A549 (cell line): ENCODE data around the gene C2orf49. TPM values are rescaled to one million over a fixed set of nuclear protein-coding genes. Genes with fewer than 3 reads are reported as not detected.

Experiments used
- ATAC-seq, 2 experiments: fragments of 200-7000 bp in 1 of 2; fragments of >200 bp in 1 of 2; cut with Nextera tagmentation in 1 of 2; cut with Tn5 transposase in 1 of 2; 3 replicates each; pipeline versions ENCODE4 v1.8.0 to v1.9.1; 2018 to 2020; ENCODE audit warnings: mild to moderate bottlenecking in 1 of 2, moderate library complexity in 1 of 2
- CTCF ChIA-PET: fragments of 300-600 bp; sonication (Branson Sonifier 250); formaldehyde crosslinking; extraction: SDS; loops from one replicate; lab custom pipeline; 2021; ENCODE audit warnings: antibody characterized with exemption, inconsistent platforms; lab: Yijun Ruan, JAX
- POLR2A ChIA-PET: fragments of 350-600 bp; formaldehyde crosslinking; extraction: SDS; loops from one replicate; lab custom pipeline; 2021; ENCODE audit warnings: antibody characterized with exemption, inconsistent platforms; lab: Yijun Ruan, JAX
- DNase-seq, 2 experiments: peaks; one replicate each; pipeline versions ENCODE4 v3.0.0 to v3.0.0-alpha.2; 2011 to 2016; ENCODE audit warnings: low read depth in 1 of 2, low spot score in 1 of 2
- FAIRE-seq: peaks from 2 replicates; lab custom pipeline; 2011; peaks lifted over from hg19 to GRCh38; lab: Jason Lieb, UNC
- H3K27ac ChIP-seq, 2 experiments: fragments of >200 bp; sonication (Bioruptor Twin); formaldehyde crosslinking; 3 replicates each; pipeline ENCODE4 v1.5.1; 2016 to 2017
- H3K4me1 ChIP-seq: fragments of >200 bp; sonication (Bioruptor Twin); formaldehyde crosslinking; 3 replicates; pipeline ENCODE4 v1.6.1; 2016
- H3K4me2 ChIP-seq: fragments of >200 bp; sonication (Bioruptor Twin); formaldehyde crosslinking; 3 replicates; pipeline ENCODE4 v1.6.1; 2016
- H3K4me3 ChIP-seq: fragments of >200 bp; sonication (Bioruptor Twin); formaldehyde crosslinking; 3 replicates; pipeline ENCODE4 v1.5.1; 2016
- H3K9me3 ChIP-seq: fragments of >200 bp; sonication (Bioruptor Twin); formaldehyde crosslinking; 3 replicates; pipeline ENCODE4 v1.6.1; 2016
- BHLHE40 ChIP-seq: IDR thresholded peaks from 2 replicates; pipeline ENCODE4 v1.6.1; 2012; ENCODE audit warnings: low read depth, low read length, inconsistent platforms
- CBX8 ChIP-seq: fragments of 200-600 bp; sonication (generic); IDR thresholded peaks from 2 replicates; pipeline ENCODE4 v1.6.1; 2016
- CHD4 ChIP-seq: fragments of 200-600 bp; sonication (generic); IDR thresholded peaks from 2 replicates; pipeline ENCODE4 v1.6.1; 2016; ENCODE audit warnings: antibody characterized with exemption, mild to moderate bottlenecking, borderline replicate concordance
- EHF ChIP-seq: fragments of 250-450 bp; sonication (Bioruptor Pico); IDR thresholded peaks from 2 replicates; pipeline ENCODE4 v1.5.0; 2020; ENCODE audit warnings: mild to moderate bottlenecking
- EP300 ChIP-seq, 2 experiments: fragments of >200 bp; sonication (Bioruptor Twin); formaldehyde crosslinking; IDR thresholded peaks; 2 replicates in 1 of 2; 3 replicates in 1 of 2; pipeline ENCODE4 v1.6.1; 2016 to 2017
- FOSL2 ChIP-seq, 2 experiments: fragments of 450-650 bp in 1 of 2; fragments of >200 bp in 1 of 2; sonication (Bioruptor Twin) in 1 of 2; formaldehyde crosslinking; IDR thresholded peaks; 2 replicates each; pipeline versions ENCODE4 v1.5.0 to v1.6.1; 2016 to 2020; ENCODE audit warnings: mild to moderate bottlenecking in 1 of 2, moderate library complexity in 1 of 2
- FOXS1 ChIP-seq: fragments of 250-450 bp; sonication (Bioruptor Pico); IDR thresholded peaks from 2 replicates; pipeline ENCODE4 v1.5.0; 2020; ENCODE audit warnings: mild to moderate bottlenecking, moderate library complexity
- GATA3 ChIP-seq: IDR thresholded peaks from 2 replicates; pipeline ENCODE4 v1.6.1; 2012; ENCODE audit warnings: borderline replicate concordance
- HOXA7 ChIP-seq: fragments of 250-450 bp; sonication (Bioruptor Pico); IDR thresholded peaks from 2 replicates; pipeline ENCODE4 v1.5.0; 2020; ENCODE audit warnings: mild to moderate bottlenecking, moderate library complexity
- HOXB13 ChIP-seq: fragments of 250-450 bp; sonication (Bioruptor Pico); IDR thresholded peaks from 2 replicates; pipeline ENCODE4 v1.5.0; 2020; ENCODE audit warnings: low read depth, mild to moderate bottlenecking, moderate library complexity
- HOXB5 ChIP-seq: fragments of 250-450 bp; sonication (Bioruptor Pico); IDR thresholded peaks from 2 replicates; pipeline ENCODE4 v1.5.0; 2020; ENCODE audit warnings: mild to moderate bottlenecking, moderate library complexity
- JUNB ChIP-seq: fragments of >200 bp; sonication (Bioruptor Twin); formaldehyde crosslinking; IDR thresholded peaks from 2 replicates; pipeline ENCODE4 v1.6.1; 2016
- KDM1A ChIP-seq: fragments of 200-600 bp; sonication (generic); IDR thresholded peaks from 2 replicates; pipeline ENCODE4 v1.6.1; 2016; ENCODE audit warnings: low read depth, mild to moderate bottlenecking
- MYC ChIP-seq: IDR thresholded peaks from 2 replicates; pipeline ENCODE4 v1.6.1; 2012; ENCODE audit warnings: mild to moderate bottlenecking, inconsistent platforms, low read length, improper control_type of control experiment, borderline replicate concordance
- NR3C1 ChIP-seq: fragments of >200 bp; sonication (Bioruptor Twin); formaldehyde crosslinking; IDR thresholded peaks from 3 replicates; pipeline ENCODE4 v1.6.1; 2017
- RAD21 ChIP-seq, 2 experiments: fragments of >200 bp in 1 of 2; sonication (Bioruptor Twin) in 1 of 2; formaldehyde crosslinking in 1 of 2; IDR thresholded peaks in 1 of 2; conservative IDR thresholded peaks in 1 of 2; 2 replicates in 1 of 2; 3 replicates in 1 of 2; pipeline ENCODE4 v1.6.1; 2012 to 2018; ENCODE audit warnings: inconsistent platforms in 1 of 2
- RARB ChIP-seq: fragments of 250-450 bp; sonication (Bioruptor Pico); IDR thresholded peaks from 2 replicates; pipeline ENCODE4 v1.8.0; 2021; ENCODE audit warnings: mild to moderate bottlenecking, moderate library complexity
- SMC3 ChIP-seq: fragments of >200 bp; sonication (Bioruptor Twin); formaldehyde crosslinking; IDR thresholded peaks from 3 replicates; pipeline ENCODE4 v1.6.1; 2018; ENCODE audit warnings: inconsistent platforms
- ZSCAN20 ChIP-seq: fragments of 250-450 bp; sonication (Bioruptor Pico); IDR thresholded peaks from 2 replicates; pipeline ENCODE4 v1.8.0; 2022; ENCODE audit warnings: mild to moderate bottlenecking, moderate library complexity
- WGBS: methylation state at CpG from one replicate; pipeline ENCODE4 v1.1.6; 2017; ENCODE audit errors: missing lambda C conversion rate; 5-methylcytosine and 5-hydroxymethylcytosine counted together
- polyA plus RNA-seq, 4 experiments: library from polyadenylated mRNA; depleted of rRNA in 3 of 4; stranded (reverse); fragments of >200 nt; fragmentation: RNase III in 1 of 4; extraction: RNeasy Plus Mini Kit Qiagen cat#74134 plus additional on column Dnase treatment in 1 of 4; gene quantifications; 2 replicates in 3 of 4; 3 replicates in 1 of 4; pipeline ENCODE4 v1.2.3, GENCODE V29; 2011 to 2017
- TF ChIP-seq, protein P1 (sequence below): fragments of 150-350 bp; IDR thresholded peaks from 2 replicates; pipeline ENCODE4 v1.6.1; 2014; ENCODE audit warnings: low read depth, mild to moderate bottlenecking, low read length
- TF ChIP-seq, protein P2 (sequence below): fragments of >200 bp; sonication (Bioruptor Twin); formaldehyde crosslinking; IDR thresholded peaks from 2 replicates; pipeline ENCODE4 v1.6.1; 2016
- TF ChIP-seq, protein P3 (sequence below): IDR thresholded peaks from 2 replicates; pipeline ENCODE4 v1.6.1; 2012
- TF ChIP-seq, protein P4 (sequence below): fragments of >200 bp; sonication (Bioruptor Twin); formaldehyde crosslinking; IDR thresholded peaks from 3 replicates; pipeline ENCODE4 v1.5.1; 2016
- TF ChIP-seq, protein P5 (sequence below): fragments of 200-600 bp; sonication (generic); IDR thresholded peaks from 2 replicates; pipeline ENCODE4 v1.6.1; 2016; ENCODE audit warnings: antibody characterized with exemption, mild to moderate bottlenecking, moderate library complexity
- TF ChIP-seq, protein P6 (sequence below): IDR thresholded peaks from 2 replicates; pipeline ENCODE4 v1.6.1; 2012

C2orf49 gene
- polyA plus RNA-seq, 2 of the 4 experiments (the other 2 are of a cell fraction) = 19.4 to 25.7 TPM

DNA sequence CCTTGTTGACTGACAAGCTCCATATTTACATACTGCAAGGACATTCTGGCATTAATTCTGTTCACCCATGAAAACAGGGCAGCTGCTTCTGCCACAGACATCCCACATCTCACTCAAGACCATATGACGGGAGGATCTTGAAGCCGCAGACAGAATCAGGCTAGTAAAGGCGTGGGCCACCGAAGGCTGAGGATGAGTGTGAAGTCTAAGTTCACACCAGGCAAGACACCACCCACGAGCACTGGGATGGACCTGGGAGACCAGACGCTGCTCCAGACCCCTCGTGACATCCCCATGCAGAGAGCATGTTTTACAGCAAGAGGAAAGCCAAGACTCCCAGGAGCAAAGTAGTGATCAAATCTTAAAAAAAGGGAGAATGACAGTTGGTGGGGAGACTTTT is 58.4 kb downstream of the C2orf49 start:
- TF ChIP-seq, protein P1, sequence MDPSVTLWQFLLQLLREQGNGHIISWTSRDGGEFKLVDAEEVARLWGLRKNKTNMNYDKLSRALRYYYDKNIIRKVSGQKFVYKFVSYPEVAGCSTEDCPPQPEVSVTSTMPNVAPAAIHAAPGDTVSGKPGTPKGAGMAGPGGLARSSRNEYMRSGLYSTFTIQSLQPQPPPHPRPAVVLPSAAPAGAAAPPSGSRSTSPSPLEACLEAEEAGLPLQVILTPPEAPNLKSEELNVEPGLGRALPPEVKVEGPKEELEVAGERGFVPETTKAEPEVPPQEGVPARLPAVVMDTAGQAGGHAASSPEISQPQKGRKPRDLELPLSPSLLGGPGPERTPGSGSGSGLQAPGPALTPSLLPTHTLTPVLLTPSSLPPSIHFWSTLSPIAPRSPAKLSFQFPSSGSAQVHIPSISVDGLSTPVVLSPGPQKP = no peak
- no peak for TF ChIP-seq SMC3
- no peak for TF ChIP-seq HOXA7
- TF ChIP-seq, protein P2, sequence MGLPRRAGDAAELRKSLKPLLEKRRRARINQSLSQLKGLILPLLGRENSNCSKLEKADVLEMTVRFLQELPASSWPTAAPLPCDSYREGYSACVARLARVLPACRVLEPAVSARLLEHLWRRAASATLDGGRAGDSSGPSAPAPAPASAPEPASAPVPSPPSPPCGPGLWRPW = no peak
- TF ChIP-seq BHLHE40 = no peak
- TF ChIP-seq CHD4 = no peak
- TF ChIP-seq ZSCAN20 (CRISPR knock-in tag) = no peak
- no peak for TF ChIP-seq HOXB5
- no peak for TF ChIP-seq HOXB13 (CRISPR knock-in tag)
- TF ChIP-seq, protein P3, sequence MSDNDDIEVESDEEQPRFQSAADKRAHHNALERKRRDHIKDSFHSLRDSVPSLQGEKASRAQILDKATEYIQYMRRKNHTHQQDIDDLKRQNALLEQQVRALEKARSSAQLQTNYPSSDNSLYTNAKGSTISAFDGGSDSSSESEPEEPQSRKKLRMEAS = no peak
- no peak for TF ChIP-seq MYC
- TF ChIP-seq, protein P4, sequence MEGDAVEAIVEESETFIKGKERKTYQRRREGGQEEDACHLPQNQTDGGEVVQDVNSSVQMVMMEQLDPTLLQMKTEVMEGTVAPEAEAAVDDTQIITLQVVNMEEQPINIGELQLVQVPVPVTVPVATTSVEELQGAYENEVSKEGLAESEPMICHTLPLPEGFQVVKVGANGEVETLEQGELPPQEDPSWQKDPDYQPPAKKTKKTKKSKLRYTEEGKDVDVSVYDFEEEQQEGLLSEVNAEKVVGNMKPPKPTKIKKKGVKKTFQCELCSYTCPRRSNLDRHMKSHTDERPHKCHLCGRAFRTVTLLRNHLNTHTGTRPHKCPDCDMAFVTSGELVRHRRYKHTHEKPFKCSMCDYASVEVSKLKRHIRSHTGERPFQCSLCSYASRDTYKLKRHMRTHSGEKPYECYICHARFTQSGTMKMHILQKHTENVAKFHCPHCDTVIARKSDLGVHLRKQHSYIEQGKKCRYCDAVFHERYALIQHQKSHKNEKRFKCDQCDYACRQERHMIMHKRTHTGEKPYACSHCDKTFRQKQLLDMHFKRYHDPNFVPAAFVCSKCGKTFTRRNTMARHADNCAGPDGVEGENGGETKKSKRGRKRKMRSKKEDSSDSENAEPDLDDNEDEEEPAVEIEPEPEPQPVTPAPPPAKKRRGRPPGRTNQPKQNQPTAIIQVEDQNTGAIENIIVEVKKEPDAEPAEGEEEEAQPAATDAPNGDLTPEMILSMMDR = no peak
- TF ChIP-seq NR3C1 = no peak
- TF ChIP-seq EP300 (IDR thresholded peaks at IDR 0.05) = no peak
- TF ChIP-seq JUNB = no peak
- TF ChIP-seq, protein P5, sequence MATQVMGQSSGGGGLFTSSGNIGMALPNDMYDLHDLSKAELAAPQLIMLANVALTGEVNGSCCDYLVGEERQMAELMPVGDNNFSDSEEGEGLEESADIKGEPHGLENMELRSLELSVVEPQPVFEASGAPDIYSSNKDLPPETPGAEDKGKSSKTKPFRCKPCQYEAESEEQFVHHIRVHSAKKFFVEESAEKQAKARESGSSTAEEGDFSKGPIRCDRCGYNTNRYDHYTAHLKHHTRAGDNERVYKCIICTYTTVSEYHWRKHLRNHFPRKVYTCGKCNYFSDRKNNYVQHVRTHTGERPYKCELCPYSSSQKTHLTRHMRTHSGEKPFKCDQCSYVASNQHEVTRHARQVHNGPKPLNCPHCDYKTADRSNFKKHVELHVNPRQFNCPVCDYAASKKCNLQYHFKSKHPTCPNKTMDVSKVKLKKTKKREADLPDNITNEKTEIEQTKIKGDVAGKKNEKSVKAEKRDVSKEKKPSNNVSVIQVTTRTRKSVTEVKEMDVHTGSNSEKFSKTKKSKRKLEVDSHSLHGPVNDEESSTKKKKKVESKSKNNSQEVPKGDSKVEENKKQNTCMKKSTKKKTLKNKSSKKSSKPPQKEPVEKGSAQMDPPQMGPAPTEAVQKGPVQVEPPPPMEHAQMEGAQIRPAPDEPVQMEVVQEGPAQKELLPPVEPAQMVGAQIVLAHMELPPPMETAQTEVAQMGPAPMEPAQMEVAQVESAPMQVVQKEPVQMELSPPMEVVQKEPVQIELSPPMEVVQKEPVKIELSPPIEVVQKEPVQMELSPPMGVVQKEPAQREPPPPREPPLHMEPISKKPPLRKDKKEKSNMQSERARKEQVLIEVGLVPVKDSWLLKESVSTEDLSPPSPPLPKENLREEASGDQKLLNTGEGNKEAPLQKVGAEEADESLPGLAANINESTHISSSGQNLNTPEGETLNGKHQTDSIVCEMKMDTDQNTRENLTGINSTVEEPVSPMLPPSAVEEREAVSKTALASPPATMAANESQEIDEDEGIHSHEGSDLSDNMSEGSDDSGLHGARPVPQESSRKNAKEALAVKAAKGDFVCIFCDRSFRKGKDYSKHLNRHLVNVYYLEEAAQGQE = no peak
- no peak for TF ChIP-seq RAD21 (conservative IDR thresholded peaks at IDR 0.05 in 1 of 2, IDR thresholded peaks at IDR 0.05 in 1 of 2)
- TF ChIP-seq EHF = no peak
- ChIA-PET POLR2A (interaction anchor here (1.2 kb wide), 1 partner anchor 22 kb away, joined by 3 read pairs; no protein-coding TSS in a partner anchor), CTCF (interaction anchor here (1.0 to 1.9 kb wide), 4 partner anchors 15 to 126 kb away, joined by 3 to 4 read pairs (median 4); no protein-coding TSS in a partner anchor)
- WGBS = 93% methylated on average over 7 of the region's 7 CpGs
- Histone ChIP-seq H3K27ac (peak overlapping the region; percentile 91 to 99; a peak in 5 of 6 replicates), H3K4me1 (peaks cover 45% of the 10 kb centered on the region), H3K9me3 (0 out of 3 replicates have a peak, but pooled peaks cover 2% of the 10 kb centered on the region), H3K4me2 (peak overlapping the region; percentile 96), H3K4me3 (no peak overlapping the region)
- ATAC-seq (no peak), DNase-seq (no peak), FAIRE-seq (no peak)

DNA sequence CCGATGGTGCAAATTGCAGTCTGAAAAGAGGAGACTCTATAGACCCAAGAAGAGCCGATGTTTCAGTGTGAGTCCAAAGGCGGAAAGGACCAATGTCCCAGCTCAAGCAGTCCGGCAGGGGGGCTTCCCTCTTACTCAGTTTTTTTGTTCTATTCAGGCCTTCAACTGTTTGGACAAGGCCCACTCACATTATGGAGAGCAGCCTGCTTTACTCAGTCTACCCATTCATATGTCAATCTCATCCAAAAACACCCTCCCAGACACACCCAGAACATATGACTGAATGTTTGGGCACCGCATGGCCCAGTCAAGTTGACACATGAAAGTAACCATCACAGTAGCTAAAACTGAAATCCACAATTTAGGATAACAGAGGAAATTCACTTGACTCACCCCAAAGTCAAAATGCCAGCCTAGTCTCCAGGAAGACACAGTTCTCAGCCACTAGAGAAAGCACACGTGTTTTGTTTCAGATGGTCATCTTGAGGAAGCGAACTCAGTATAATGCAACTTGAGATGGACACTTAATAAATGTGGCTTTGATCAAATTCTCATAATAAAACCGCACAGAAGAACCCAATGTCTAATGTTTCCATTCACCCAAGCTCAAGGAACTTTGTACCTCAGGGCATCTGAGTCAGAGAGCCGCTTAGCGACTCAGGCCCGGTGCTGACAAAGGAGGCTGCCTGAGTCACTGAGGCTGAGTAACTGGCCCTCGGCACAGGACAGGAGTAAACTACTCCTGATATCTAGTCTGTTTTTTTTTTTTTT is 59.1 kb downstream of the C2orf49 start:
- Histone ChIP-seq H3K27ac (peak overlapping the region; percentile 91 to 99), H3K4me3 (peak overlapping the region; percentile 81; the same call in 2 of the 3 replicates), H3K4me2 (peak overlapping the region; percentile 96), H3K9me3 (0 out of 3 replicates have a peak, but pooled peaks cover 2% of the 10 kb centered on the region), H3K4me1 (peaks cover 38% of the 10 kb centered on the region)
- POLR2A ChIA-PET = interaction anchor here (1.2 kb wide), 1 partner anchor 21 kb away, joined by 3 read pairs; no protein-coding TSS in a partner anchor
- WGBS = 41% methylated on average over 12 of the region's 12 CpGs
- DNase-seq (peak; percentile 85 to 89), ATAC-seq (peak; percentile 86 to 90), FAIRE-seq (no peak)
- CTCF ChIA-PET = interaction anchor here (1.4 to 1.9 kb wide), 3 partner anchors 16 to 125 kb away, joined by 4 read pairs; no protein-coding TSS in a partner anchor
- TF ChIP-seq FOXS1 (CRISPR knock-in tag) (no peak), RARB (CRISPR knock-in tag) (no peak), JUNB (peak; percentile 65), GATA3 (peak; percentile 46; the same call in 1 of the 2 replicates), FOSL2 (IDR thresholded peaks at IDR 0.05) (peak; percentile 67), FOSL2 (CRISPR knock-in tag; IDR thresholded peaks at IDR 0.05) (peak; percentile 88), KDM1A (no peak), CBX8 (no peak)
- TF ChIP-seq, protein P6, sequence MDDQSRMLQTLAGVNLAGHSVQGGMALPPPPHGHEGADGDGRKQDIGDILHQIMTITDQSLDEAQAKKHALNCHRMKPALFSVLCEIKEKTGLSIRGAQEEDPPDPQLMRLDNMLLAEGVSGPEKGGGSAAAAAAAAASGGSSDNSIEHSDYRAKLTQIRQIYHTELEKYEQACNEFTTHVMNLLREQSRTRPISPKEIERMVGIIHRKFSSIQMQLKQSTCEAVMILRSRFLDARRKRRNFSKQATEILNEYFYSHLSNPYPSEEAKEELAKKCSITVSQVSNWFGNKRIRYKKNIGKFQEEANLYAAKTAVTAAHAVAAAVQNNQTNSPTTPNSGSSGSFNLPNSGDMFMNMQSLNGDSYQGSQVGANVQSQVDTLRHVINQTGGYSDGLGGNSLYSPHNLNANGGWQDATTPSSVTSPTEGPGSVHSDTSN = no peak
